GM06990 (cell line): Measurements from ENCODE around the gene GUCA2B.

Experiments used
- DNase-seq: peaks from one replicate; pipeline ENCODE4 v3.0.0-alpha.2; 2011; ENCODE audit not compliant: insufficient read length; ENCODE audit errors: extremely low read depth
- H3K27me3 ChIP-seq: replicated peaks from 2 replicates; pipeline ENCODE4 v1.6.0; 2011; ENCODE audit warnings: low read length; ENCODE audit not compliant: control insufficient read depth, insufficient read depth
- H3K36me3 ChIP-seq: 2 replicates; pipeline ENCODE4 v1.5.1; 2011; ENCODE audit warnings: low read length; ENCODE audit not compliant: control insufficient read depth, insufficient read depth
- H3K4me3 ChIP-seq: replicated peaks from 2 replicates; pipeline ENCODE4 v1.5.1; 2011; ENCODE audit warnings: low read depth, mild to moderate bottlenecking, control low read depth, low read length
- TF ChIP-seq, protein P1 (sequence below): IDR thresholded peaks from 2 replicates; pipeline ENCODE4 v1.5.1; 2011; ENCODE audit warnings: low read length, control low read depth, mild to moderate bottlenecking, inconsistent platforms; ENCODE audit not compliant: insufficient read depth, poor library complexity, severe bottlenecking

The GUCA2B gene

DNA sequence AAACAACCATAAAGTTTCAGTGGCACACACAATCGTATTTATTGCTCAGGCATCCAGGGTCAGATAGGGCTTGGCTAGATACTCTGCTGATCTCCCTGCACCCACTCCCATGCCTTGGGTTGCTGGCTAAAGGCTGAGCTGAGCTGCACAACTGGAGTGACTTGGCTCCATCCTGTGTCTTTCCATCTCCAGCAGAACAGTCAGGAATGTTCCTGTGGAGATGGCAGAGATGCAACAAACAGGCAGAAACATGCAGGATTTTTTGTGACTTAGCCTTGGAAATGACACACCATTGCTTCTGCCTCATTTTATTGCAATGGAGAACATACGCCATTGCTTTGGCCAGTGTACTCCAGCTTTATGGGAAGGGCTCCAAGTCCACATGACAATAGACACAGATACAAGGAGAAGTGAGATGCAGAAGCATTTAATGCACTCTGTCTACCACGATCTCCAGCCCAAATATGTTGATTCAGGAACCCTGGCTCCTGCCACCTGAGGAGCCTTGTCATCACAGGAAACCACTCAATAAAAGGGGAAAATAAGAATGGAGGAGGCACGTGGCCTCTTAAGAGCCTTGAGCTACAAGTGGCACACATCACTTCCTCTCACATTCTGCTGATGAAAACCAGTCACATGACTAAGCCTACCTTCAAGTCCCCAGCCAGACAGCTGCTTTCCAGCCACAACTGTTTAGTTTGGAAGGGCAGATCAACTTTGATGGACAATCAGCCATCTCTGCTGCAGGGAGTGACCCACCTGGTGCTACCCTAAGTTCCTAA is 10.1 kb upstream of the GUCA2B start:
- no peaks in the 10 kb centered on the region for H3K36me3 ChIP-seq
- H3K4me3 ChIP-seq: no peak overlapping the region
- H3K27me3 ChIP-seq: peaks cover 2% of the 10 kb centered on the region
- no peak for DNase-seq
- TF ChIP-seq, protein P1, sequence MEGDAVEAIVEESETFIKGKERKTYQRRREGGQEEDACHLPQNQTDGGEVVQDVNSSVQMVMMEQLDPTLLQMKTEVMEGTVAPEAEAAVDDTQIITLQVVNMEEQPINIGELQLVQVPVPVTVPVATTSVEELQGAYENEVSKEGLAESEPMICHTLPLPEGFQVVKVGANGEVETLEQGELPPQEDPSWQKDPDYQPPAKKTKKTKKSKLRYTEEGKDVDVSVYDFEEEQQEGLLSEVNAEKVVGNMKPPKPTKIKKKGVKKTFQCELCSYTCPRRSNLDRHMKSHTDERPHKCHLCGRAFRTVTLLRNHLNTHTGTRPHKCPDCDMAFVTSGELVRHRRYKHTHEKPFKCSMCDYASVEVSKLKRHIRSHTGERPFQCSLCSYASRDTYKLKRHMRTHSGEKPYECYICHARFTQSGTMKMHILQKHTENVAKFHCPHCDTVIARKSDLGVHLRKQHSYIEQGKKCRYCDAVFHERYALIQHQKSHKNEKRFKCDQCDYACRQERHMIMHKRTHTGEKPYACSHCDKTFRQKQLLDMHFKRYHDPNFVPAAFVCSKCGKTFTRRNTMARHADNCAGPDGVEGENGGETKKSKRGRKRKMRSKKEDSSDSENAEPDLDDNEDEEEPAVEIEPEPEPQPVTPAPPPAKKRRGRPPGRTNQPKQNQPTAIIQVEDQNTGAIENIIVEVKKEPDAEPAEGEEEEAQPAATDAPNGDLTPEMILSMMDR: no peak

DNA sequence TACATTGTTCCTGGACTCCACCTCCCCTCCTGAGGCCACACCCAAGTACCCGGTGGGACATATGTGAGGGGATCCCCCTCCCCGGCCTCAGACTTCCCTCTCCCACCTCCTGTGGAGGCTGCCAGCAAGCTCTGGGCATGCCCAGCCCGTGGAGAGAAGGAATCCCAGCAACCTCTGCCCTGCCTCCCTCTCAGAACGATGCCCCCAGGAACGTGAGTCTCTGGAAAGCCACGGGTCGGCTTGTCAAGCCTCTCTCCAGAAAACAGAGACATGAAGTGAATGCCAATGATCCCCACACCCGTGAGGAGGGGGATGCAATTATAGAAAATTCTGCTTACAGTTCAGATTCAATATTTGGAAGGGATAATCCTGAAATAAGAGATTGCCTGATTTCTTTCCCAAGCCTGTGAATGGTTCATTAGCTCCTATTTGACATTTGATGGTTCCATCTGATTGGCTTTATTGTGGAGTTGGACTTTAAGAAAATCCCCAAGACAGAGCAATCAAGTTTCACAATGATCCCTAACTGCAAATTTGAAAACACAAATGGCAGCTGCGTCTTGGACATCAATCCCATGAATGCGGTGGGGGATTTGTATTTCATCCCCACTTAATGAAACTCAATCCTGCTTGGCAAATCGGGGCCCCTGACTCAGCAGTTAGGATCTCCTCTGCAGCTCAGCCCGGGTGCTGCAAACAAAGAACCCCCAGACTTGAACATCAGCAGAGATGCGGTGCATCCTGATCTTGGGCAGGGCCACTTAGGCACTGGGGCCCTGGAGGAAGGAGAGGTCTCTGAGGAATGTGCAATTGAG is 9.1 kb upstream of the GUCA2B start:
- Histone ChIP-seq H3K4me3 (no peak overlapping the region), H3K36me3 (no peaks in the 10 kb centered on the region), H3K27me3 (peaks cover 2% of the 10 kb centered on the region)
- DNase-seq: no peak
- TF ChIP-seq, protein P1: no peak

DNA sequence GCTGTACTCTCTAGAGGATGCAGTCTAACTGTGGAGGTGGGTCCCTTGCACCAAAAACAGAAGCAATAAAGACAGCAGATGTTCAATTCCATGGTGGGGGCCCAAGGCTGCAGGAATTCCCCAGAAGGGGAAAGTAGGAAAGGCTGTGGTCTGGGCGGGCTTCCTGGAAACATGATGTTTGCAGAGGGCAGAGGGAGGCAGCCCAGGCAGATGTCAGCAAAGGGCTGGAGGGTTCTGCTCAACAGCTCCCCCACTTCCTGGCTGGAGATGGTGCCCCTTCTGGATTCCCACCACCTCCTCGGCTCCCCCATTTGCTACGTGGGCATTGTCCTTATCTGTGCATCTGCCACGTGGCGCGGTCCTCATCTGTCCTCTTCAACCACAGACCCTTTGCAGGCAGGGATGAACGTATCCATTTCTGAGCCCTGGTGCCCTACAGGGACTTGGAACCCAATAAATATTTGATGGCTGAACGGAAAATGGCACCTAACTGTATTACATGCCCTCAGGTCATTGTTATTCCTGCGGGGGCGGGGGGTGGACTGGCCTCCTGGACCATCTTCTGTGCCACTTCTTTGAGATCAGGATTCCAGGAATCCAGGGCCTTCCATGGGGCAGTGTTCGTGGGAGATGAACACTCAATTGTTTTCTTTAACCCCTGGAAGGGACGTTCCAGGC is 8.4 kb upstream of the GUCA2B start:
- DNase-seq: no peak
- TF ChIP-seq, protein P1: no peak
- Histone ChIP-seq H3K27me3 (peaks cover 2% of the 10 kb centered on the region), H3K4me3 (no peak overlapping the region), H3K36me3 (no peaks in the 10 kb centered on the region)

DNA sequence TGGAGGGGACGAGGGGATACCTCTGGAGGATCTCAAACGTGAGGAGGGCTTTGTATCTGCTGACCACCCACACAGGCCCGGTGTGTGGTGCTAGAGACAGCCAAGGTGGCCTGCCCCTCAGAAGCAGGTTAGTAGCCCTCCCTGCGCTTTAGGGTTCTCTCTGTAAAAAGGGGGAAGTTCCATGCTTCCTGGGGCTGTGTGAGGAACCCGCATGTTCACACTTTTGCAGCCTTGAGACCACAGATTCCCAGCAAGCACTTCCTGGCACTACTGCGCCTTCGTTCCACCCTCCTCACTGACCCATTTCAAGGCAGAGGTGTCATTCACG is 7.9 kb upstream of the GUCA2B start:
- TF ChIP-seq, protein P1: no peak
- peaks cover 2% of the 10 kb centered on the region for H3K27me3 ChIP-seq
- no peaks in the 10 kb centered on the region for H3K36me3 ChIP-seq
- DNase-seq: no peak
- H3K4me3 ChIP-seq: no peak overlapping the region

DNA sequence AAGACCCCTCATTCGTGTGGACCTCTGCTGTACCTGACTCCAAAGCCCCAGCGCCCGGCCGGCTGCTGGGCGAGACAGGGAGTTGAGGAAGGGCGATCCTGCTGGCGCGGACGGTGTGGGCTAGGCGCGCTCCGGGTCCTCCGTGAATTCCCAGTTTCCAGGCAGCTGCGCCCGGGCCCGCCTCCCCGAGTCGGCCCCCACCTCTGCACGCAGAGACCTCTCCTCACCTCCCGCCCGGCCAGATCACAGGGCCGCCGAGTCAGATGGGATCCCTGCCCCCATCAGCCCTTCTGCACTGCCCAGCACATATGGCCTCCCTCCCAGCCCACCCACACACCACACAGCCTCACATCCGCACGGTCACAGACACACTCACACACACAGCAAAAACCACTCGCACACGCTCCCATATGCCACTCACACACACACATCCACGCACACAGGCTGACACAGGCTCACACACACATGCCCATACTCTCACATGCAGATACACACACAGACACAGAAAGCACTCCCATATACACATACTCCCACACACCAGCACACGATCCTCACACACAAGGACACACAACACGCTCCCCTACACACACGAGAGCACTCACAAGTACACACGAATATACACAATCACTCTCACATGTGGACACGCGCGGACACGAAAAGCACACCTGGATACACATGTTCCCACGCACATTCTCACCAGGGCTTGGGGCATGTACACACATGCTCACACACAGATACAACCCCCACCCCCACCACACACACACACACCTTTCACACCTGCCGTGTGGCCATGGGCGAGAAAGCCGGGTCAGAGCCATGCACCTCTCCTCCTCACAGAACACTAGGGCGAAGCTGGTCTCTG is 7.2 kb upstream of the GUCA2B start:
- Histone ChIP-seq H3K4me3 (no peak overlapping the region), H3K36me3 (no peaks in the 10 kb centered on the region), H3K27me3 (peaks cover 2% of the 10 kb centered on the region)
- TF ChIP-seq, protein P1: no peak
- no peak for DNase-seq
